ENCODE data around the gene TMEM161B.
"Not testable (repeated sequence)": the region's sequence is repeated elsewhere in the genome, so short reads cannot be mapped to it uniquely, and the experiment has no call there.

Gene TMEM161B
- 22.4 to 34.5 reads per million in 2 donors for total RNA-seq

- DNase-seq: peak; percentile 87 to 99 (median 95)
Observed at GRCh38 chr5:88268385-88269184, at the start of gene TMEM161B. Gene TMEM161B, minus strand, starts transcription at chr5:88268845. Its CDS starts 122 bp downstream, at chr5:88268723.

GRCh38 chr5:88304356-88304755 lies 35.7 kb upstream of the TMEM161B start:
- DNase-seq: no peak

DNA sequence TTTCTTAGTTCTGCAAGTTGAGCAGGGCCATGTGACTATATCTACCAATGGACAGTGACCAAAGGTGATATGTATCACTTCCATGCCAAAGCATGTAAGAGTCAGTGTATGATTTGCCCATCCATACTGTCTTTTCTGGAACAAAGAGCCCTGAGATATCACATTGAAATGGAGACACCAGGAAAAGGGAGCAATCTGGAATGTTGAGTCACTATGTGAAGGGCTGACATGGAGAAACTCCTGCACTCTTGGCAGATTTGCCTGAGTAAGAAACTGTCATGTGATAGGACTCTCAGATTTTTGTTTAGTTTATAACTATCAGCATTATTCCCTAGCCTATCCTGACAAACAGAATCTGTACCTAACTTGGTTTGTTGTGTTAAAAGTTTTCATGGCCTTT lies 29.8 kb upstream of the TMEM161B start:
- no peak for DNase-seq

DNA sequence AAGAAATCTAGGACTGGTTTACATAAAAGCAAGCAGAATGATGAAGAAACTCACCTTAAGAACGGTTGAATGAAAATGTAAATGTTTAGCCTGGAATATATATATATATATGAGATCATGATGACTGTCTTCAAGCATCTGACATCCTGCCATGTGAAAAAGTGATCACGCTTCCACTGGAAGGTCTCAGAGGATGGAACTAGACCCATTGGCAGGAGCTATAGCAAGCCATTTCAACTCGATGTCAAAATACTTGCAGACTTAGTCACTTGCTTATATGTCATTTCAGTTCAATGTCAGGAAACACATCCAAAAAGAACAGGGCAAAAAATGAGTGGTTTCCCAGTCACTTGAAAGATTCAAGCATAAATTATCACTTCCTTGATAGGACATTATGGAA lies 22.2 kb upstream of the TMEM161B start:
- DNase-seq: no peak

DNA sequence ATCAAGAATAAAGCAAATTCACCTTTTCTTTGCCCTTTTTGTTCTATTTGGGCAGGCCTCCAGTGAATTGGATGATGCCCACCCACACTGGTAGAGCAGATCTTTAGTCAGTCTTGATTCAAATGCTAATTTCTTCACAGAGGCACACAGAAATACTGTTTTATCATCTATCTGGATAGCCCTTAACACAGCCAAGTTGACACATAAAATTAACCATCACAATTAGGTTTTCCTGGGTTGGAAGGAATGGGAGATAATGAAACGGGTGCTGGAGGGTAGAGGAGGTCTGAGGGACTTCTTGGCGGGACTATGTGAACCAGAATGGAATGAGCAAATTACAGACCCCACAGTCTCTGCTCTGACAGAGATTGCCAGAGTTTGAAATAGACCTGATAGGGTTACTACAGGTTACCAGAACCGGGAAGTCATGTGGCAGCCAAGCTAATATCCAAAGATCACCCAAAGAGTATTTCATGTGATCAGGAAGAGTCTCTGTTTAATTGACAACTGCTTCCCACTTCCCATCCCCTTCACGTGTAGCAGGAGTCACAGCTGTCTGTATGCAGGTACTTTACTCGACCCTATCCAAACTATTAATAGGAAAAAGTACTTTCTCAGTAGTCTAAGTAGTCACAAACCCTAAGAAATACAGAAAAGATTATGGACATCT lies 20.0 kb upstream of the TMEM161B start:
- DNase-seq: no peak

- DNase-seq: no peak
Observed at GRCh38 chr5:88287846-88288527, 19.3 kb upstream of the TMEM161B start.

DNA sequence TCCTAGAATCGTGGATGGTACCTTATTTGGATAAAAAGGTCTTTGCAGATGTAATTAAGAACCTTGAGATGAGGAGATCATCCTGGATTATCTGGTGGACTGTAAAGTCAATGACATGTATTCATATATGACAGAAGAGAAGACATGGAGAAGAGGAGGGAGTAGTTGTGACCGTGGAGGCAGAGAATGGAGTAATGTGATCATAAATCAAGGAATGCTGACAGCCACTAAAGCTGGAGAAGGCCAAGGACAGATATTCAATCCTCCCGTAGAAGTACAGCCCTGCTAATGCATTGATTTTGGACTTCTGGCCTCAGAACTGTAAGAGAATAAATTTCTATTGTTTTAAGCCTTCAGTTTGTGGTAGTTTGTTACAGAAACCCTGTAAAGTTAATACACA lies 18.7 kb upstream of the TMEM161B start:
- no peak for DNase-seq

DNA sequence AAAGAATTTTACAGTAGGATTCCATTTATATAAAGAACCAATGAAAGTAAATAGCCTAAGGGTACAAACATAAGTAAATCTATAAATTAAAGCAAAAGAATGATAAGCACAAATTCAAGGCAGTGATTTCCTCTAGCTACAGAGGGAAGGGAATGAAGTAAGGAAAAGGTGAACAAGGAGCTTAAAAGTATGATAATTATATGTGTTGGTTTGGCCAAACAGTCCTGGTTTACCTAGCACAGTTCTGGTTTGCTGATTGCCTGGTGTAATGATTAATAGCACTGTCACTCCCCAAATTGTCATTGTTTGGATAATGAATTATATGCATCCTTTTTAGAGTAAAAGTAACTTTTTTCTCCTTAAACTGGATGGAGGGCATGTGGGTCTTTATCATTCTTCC lies 15.0 kb upstream of the TMEM161B start:
- DNase-seq: no peak

- DNase-seq: peak in 1 of 5 experiments; percentile 3
Observed at GRCh38 chr5:88281322-88281721, 12.7 kb upstream of the TMEM161B start.

- no peak for DNase-seq
Observed at GRCh38 chr5:88279584-88279983, 10.9 kb upstream of the TMEM161B start.

DNA sequence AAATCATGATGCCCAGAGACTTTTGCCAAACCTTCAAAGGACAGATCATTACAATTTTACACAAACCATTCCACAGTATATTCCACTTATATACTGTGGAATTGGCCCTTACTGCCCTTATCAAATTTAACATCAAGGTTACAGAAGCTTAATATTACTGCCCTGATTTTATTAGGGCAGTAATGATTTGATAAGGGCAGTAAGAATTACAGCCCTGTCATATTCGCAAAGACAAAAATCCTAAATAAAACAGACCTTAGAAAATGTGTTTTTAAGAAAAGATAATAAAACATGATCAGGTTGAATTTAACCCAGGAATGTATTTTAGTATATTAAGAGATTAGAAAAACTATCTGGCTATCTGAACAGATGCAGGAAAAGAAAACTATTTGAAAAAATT lies 7.7 kb upstream of the TMEM161B start:
- no peak for DNase-seq

DNA sequence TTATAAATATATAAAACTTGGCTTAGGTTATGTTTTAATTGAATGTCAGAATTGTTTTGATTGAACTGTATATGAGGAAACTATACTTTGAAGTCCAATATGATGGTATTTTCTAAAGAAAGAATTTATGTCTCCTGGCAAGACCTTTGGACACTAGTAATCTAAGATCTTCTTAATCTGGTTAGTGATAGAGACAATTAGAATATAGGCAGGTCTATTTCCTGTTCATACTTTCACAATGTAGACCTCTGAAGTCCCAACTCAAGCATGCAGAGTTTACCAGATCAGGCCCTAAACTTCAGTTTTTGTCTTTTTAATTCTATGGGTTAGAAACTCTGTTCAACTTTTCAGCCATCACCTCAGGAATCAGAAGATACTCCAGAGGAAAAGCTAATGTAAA lies 6.9 kb upstream of the TMEM161B start:
- no peak for DNase-seq

DNA sequence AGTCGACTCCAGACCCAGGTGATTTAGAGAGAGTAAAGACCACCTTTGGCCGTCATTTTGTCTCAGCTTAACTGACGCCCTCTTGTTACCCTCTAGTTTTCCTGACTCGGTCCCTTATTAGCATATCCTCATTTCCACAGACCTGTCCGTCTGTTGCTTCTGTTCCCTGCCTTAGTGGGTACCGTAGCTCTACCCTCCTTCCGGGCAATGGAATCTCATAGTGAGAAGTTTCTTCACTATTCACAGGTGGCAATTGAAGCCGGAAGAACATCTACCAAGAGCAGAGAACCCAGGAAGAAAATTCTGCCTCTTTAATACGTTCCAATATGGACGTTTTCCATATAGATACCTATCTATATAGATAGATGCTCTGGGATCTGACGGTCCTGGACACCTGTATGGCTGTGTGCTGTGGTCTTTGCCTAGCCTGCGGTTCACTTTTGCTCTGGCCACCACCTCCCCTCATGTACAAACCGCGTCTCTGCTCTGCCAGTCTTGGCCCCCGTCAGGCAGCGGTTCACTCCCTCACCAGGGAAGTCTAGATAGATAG lies 652 bp upstream of the TMEM161B start:
- peak in 1 of 5 experiments; percentile 14 for DNase-seq

- DNase-seq: not testable (repeated sequence)
Observed at GRCh38 chr5:88264565-88264964, 4.1 kb downstream of the TMEM161B start.

- DNase-seq: no peak
Observed at GRCh38 chr5:88263349-88263748, 5.3 kb downstream of the TMEM161B start.

GRCh38 chr5:88262116-88262515 lies 6.5 kb downstream of the TMEM161B start:
- no peak for DNase-seq

- no peak for DNase-seq
Observed at GRCh38 chr5:88258636-88259035, 10.0 kb downstream of the TMEM161B start.

- no peak for DNase-seq
Observed at GRCh38 chr5:88256872-88257271, 11.8 kb downstream of the TMEM161B start.

DNA sequence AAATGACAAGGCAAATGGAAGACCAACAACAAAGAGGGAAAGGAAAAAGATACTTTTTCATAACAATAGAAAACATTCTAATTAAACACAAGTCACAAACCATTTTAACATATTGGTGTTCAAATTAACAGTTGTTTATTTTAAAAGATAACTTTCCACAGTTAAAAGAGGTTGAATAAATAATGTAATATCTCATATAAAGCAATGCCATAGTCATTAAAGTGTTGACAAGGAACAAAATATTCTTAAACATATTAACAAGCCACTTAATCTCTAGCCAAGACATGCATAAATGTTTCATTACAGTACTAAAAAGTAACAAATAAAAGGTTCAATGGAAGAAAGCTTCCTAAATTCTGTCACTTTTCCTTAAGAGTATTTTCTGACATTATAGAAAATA lies 12.6 kb downstream of the TMEM161B start:
- no peak for DNase-seq

DNA sequence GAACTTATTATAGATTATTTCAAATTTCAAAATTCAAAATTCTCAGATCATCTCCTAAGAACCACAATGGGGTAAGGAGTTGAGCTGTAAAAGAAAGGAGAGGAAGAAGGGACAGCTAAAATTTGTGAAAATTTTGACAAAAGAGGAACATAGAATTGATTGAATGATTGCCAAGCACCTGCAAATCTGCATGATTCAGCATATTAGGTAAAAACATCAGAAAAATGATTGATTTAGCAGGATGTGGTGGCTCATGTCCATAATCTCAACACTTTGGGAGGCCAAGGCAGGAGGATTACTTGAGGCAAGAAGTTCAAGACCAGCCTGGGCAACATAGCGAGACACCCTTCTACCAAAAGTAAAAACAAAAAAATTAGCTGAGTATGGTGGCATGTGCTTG lies 14.3 kb downstream of the TMEM161B start:
- DNase-seq: no peak

- peak in 2 of 5 experiments; percentile 17 to 83 for DNase-seq
Observed at GRCh38 chr5:88251048-88251711, 17.5 kb downstream of the TMEM161B start.

DNA sequence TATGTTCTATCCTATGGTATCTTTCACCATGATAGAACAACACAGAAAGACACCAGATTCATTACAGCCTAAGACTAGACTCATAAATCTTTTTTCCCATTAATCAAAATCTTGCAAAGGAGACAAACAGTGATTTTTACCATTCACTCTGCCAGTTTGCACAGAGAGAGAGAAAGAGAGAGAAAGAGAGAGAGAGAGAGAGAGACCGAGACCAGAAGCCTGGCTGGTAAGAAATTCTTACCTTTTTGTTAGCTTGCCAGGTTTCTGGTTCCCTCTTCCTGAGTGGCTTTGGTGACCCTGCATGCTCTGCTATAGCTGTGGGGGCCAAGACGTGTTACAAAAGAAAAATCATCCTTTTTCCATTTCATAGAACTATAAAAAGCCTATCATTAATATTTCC lies 18.6 kb downstream of the TMEM161B start:
- DNase-seq: no peak
